H9 (cell line): ENCODE data around the gene SRGAP2C. TPM values are rescaled to one million over a fixed set of nuclear protein-coding genes. Genes with fewer than 3 reads are reported as not detected.
"Not testable (repeated sequence)": the region's sequence is repeated elsewhere in the genome, so short reads cannot be mapped to it uniquely, and the experiment has no call there.

Source experiments
- DNase-seq: peaks from one replicate; pipeline ENCODE4 v3.0.0-alpha.2; 2017
- H2AFZ ChIP-seq: one replicate; pipeline ENCODE4 v1.6.1; 2013; ENCODE audit warnings: mild to moderate bottlenecking, low read length, control low read depth, moderate library complexity
- H2AK5ac ChIP-seq: 2 replicates; pipeline ENCODE4 v1.6.1; 2013; ENCODE audit warnings: low read length, control low read depth, mixed read lengths; ENCODE audit not compliant: insufficient read length
- H2BK120ac ChIP-seq: one replicate; pipeline ENCODE4 v1.6.1; 2013; ENCODE audit warnings: low read depth, mild to moderate bottlenecking, low read length, control low read depth, inconsistent platforms; ENCODE audit not compliant: poor library complexity, severe bottlenecking
- H2BK12ac ChIP-seq: 2 replicates; pipeline ENCODE4 v1.6.1; 2013; ENCODE audit warnings: low read length, control low read depth, mixed read lengths, low read depth; ENCODE audit not compliant: insufficient read length
- H2BK15ac ChIP-seq: 2 replicates; pipeline ENCODE4 v1.6.1; 2013; ENCODE audit warnings: low read depth, low read length, control low read depth
- H2BK20ac ChIP-seq: one replicate; pipeline ENCODE4 v1.6.1; 2013; ENCODE audit warnings: low read depth, mild to moderate bottlenecking, low read length, control low read depth, inconsistent platforms; ENCODE audit not compliant: poor library complexity, severe bottlenecking
- H2BK5ac ChIP-seq: 2 replicates; pipeline ENCODE4 v1.6.1; 2013; ENCODE audit warnings: low read length, control low read depth, mixed read lengths; ENCODE audit not compliant: insufficient read length
- H3K14ac ChIP-seq: 2 replicates; pipeline ENCODE4 v1.6.1; 2013; ENCODE audit warnings: low read length, control low read depth; ENCODE audit not compliant: insufficient read depth
- H3K18ac ChIP-seq: 2 replicates; pipeline ENCODE4 v1.6.1; 2013; ENCODE audit warnings: low read depth, mild to moderate bottlenecking, mixed read lengths, low read length, control low read depth; ENCODE audit not compliant: insufficient read length
- H3K23ac ChIP-seq: 2 replicates; pipeline ENCODE4 v1.6.1; 2013; ENCODE audit warnings: low read length, control low read depth, mixed read lengths, low read depth; ENCODE audit not compliant: insufficient read length
- H3K23me2 ChIP-seq: 2 replicates; pipeline ENCODE4 v1.6.1; 2013; ENCODE audit warnings: low read depth, mild to moderate bottlenecking, mixed read lengths, low read length, control low read depth; ENCODE audit not compliant: insufficient read length, poor library complexity, severe bottlenecking
- H3K27ac ChIP-seq: 2 replicates; pipeline ENCODE4 v1.5.1; 2013; ENCODE audit warnings: low read length, control low read depth, mixed read lengths, low read depth; ENCODE audit not compliant: insufficient read length
- H3K27me3 ChIP-seq: 2 replicates; pipeline ENCODE4 v1.6.1; 2013; ENCODE audit warnings: low read length, control low read depth, inconsistent platforms; ENCODE audit not compliant: insufficient read depth
- H3K4ac ChIP-seq: 2 replicates; pipeline ENCODE4 v1.6.1; 2013; ENCODE audit warnings: low read depth, mild to moderate bottlenecking, control low read depth, inconsistent platforms, low read length, moderate library complexity
- H3K4me1 ChIP-seq: 2 replicates; pipeline ENCODE4 v1.6.1; 2013; ENCODE audit warnings: low read length, control low read depth, inconsistent platforms; ENCODE audit not compliant: insufficient read depth
- H3K4me2 ChIP-seq: 2 replicates; pipeline ENCODE4 v1.6.1; 2013; ENCODE audit warnings: low read length, control low read depth, mixed read lengths; ENCODE audit not compliant: insufficient read length, insufficient read depth
- H3K56ac ChIP-seq: 2 replicates; pipeline ENCODE4 v1.6.1; 2013; ENCODE audit warnings: low read depth, mild to moderate bottlenecking, mixed read lengths, low read length, control low read depth; ENCODE audit not compliant: insufficient read length
- H3K79me1 ChIP-seq: 2 replicates; pipeline ENCODE4 v1.6.1; 2013; ENCODE audit warnings: low read depth, mild to moderate bottlenecking, moderate library complexity, low read length, control low read depth, inconsistent platforms; ENCODE audit not compliant: insufficient read depth, poor library complexity, severe bottlenecking
- H3K79me2 ChIP-seq: 2 replicates; pipeline ENCODE4 v1.6.1; 2013; ENCODE audit warnings: low read length, control low read depth, inconsistent platforms; ENCODE audit not compliant: insufficient read depth
- H3K9ac ChIP-seq: 2 replicates; pipeline ENCODE4 v1.6.1; 2013; ENCODE audit warnings: low read length, control low read depth, mixed read lengths; ENCODE audit not compliant: insufficient read length; ENCODE audit errors: extremely low read depth
- H3K9me3 ChIP-seq: one replicate; pipeline ENCODE4 v1.6.1; 2013; ENCODE audit warnings: low read depth, low read length, inconsistent platforms; ENCODE audit not compliant: control insufficient read depth
- H3T11ph ChIP-seq: one replicate; pipeline ENCODE4 v1.6.1; 2013; ENCODE audit warnings: mild to moderate bottlenecking, low read length, control low read depth, inconsistent platforms
- H4K20me1 ChIP-seq: one replicate; pipeline ENCODE4 v1.6.1; 2013; ENCODE audit not compliant: control insufficient read depth, insufficient read length, insufficient read depth
- H4K5ac ChIP-seq: 2 replicates; pipeline ENCODE4 v1.6.1; 2013; ENCODE audit warnings: low read depth, mild to moderate bottlenecking, mixed read lengths, low read length, control low read depth; ENCODE audit not compliant: insufficient read length
- H4K8ac ChIP-seq: replicated peaks from 2 replicates; pipeline ENCODE4 v1.6.1; 2013; ENCODE audit warnings: low read length, control low read depth, mixed read lengths, low read depth; ENCODE audit not compliant: insufficient read length
- H4K91ac ChIP-seq: 2 replicates; pipeline ENCODE4 v1.6.1; 2013; ENCODE audit warnings: low read depth, mild to moderate bottlenecking, moderate library complexity, mixed read lengths, low read length, control low read depth; ENCODE audit not compliant: insufficient read length
- H3K27ac Mint-ChIP-seq, 3 experiments: 2 replicates in 2 of 3; 3 replicates in 1 of 3; pipeline ENCODE4 v1.8.0; 2020 to 2021; ENCODE audit warnings: mixed read lengths in 3 of 3, mild to moderate bottlenecking in 1 of 3, moderate library complexity in 1 of 3
- H3K27me3 Mint-ChIP-seq: 2 replicates; pipeline ENCODE4 v1.8.0; 2021; ENCODE audit warnings: low read depth, mild to moderate bottlenecking, moderate library complexity, mixed read lengths
- H3K36me3 Mint-ChIP-seq, 3 experiments: 2 replicates in 2 of 3; 3 replicates in 1 of 3; pipeline ENCODE4 v1.8.0; 2020 to 2021; ENCODE audit warnings: low read depth in 3 of 3, mixed read lengths in 3 of 3; ENCODE audit not compliant: insufficient read depth in 1 of 3
- H3K4me1 Mint-ChIP-seq, 2 experiments: 2 replicates each; pipeline ENCODE4 v1.8.0; 2020; ENCODE audit warnings: mixed read lengths in 2 of 2
- H3K4me3 Mint-ChIP-seq, 2 experiments: 2 replicates in 1 of 2; 3 replicates in 1 of 2; pipeline ENCODE4 v1.8.0; 2020 to 2021; ENCODE audit warnings: mild to moderate bottlenecking in 2 of 2, mixed read lengths in 2 of 2, moderate library complexity in 1 of 2
- H3K9me3 Mint-ChIP-seq, 2 experiments: 2 replicates in 1 of 2; 3 replicates in 1 of 2; pipeline ENCODE4 v1.8.0; 2020; ENCODE audit warnings: mild to moderate bottlenecking in 2 of 2, mixed read lengths in 2 of 2, moderate library complexity in 1 of 2
- WGBS: extraction: QIAGEN DNeasy Blood & Tissue Kit; methylation state at CpG from one replicate; pipeline ENCODE4 v1.1.7; 2013; ENCODE audit warnings: missing lambda C conversion rate, low lambda C conversion rate, mixed read lengths; ENCODE audit not compliant: insufficient read length; ENCODE audit errors: extremely low coverage; 5-methylcytosine and 5-hydroxymethylcytosine counted together
- total RNA-seq: library from RNA; stranded (reverse); gene quantifications from 2 replicates; pipeline ENCODE4 v1.2.1, GENCODE V29; 2021

Gene SRGAP2C
- total RNA-seq, 1 experiment from 2014 or later = 16.5 TPM

GRCh38 chr1:121234090-121234759 lies 49.5 kb downstream of the SRGAP2C start:
- H3K9ac ChIP-seq, H4K8ac ChIP-seq, H3K27ac Mint-ChIP-seq, H2BK15ac ChIP-seq, H4K5ac ChIP-seq, H4K91ac ChIP-seq, H3K14ac ChIP-seq, H2BK120ac ChIP-seq, H3K4me1 Mint-ChIP-seq, H3K27me3 ChIP-seq, H3K56ac ChIP-seq, H2BK5ac ChIP-seq, H4K20me1 ChIP-seq, H3K4ac ChIP-seq, H3K27me3 Mint-ChIP-seq, H2BK12ac ChIP-seq, H3K18ac ChIP-seq, DNase-seq, H3K9me3 ChIP-seq, H3K36me3 Mint-ChIP-seq, H3K9me3 Mint-ChIP-seq, H3K4me2 ChIP-seq, H2BK20ac ChIP-seq, H3K4me1 ChIP-seq, H2AK5ac ChIP-seq, H3K23me2 ChIP-seq, H3K79me2 ChIP-seq, H3K27ac ChIP-seq, H3T11ph ChIP-seq, H2AFZ ChIP-seq, H3K4me3 Mint-ChIP-seq, H3K79me1 ChIP-seq, H3K23ac ChIP-seq: not testable (repeated sequence)
- no CpG with 5 or more reads among the region's 6 CpGs for WGBS

GRCh38 chr1:121238384-121238783 lies 53.6 kb downstream of the SRGAP2C start:
- not testable (repeated sequence) for H3K56ac ChIP-seq, H3K4me3 Mint-ChIP-seq, H2BK12ac ChIP-seq, H3K27me3 ChIP-seq, H2BK20ac ChIP-seq, DNase-seq, H4K5ac ChIP-seq, H3K27ac ChIP-seq, H3K9ac ChIP-seq, H3K4ac ChIP-seq, H2BK120ac ChIP-seq, H3K9me3 ChIP-seq, H3K18ac ChIP-seq, H3K79me1 ChIP-seq, H3K79me2 ChIP-seq, H4K8ac ChIP-seq, H4K91ac ChIP-seq, H2AFZ ChIP-seq, H2AK5ac ChIP-seq, H2BK5ac ChIP-seq, H3K36me3 Mint-ChIP-seq, H3T11ph ChIP-seq, H3K9me3 Mint-ChIP-seq, H2BK15ac ChIP-seq, H3K23ac ChIP-seq, H3K27ac Mint-ChIP-seq, H3K4me1 Mint-ChIP-seq, H3K23me2 ChIP-seq, H3K4me2 ChIP-seq, H3K14ac ChIP-seq, H4K20me1 ChIP-seq, H3K27me3 Mint-ChIP-seq, H3K4me1 ChIP-seq
- WGBS = no CpG with 5 or more reads among the region's 1 CpG
